DOHH2 (cell line): ENCODE results near the gene ATP13A2.
"Not testable (repeated sequence)": the region's sequence is repeated elsewhere in the genome, so short reads cannot be mapped to it uniquely, and the experiment has no call there.

Source experiments
- CTCF ChIP-seq: fragments of 200-600 bp; sonication (generic); IDR thresholded peaks from one replicate; pipeline ENCODE4 v1.5.1; 2014; ENCODE audit warnings: antibody characterized with exemption, mild to moderate bottlenecking, low read depth, low read length; ENCODE audit not compliant: poor library complexity, severe bottlenecking
- EZH2phosphoT487 ChIP-seq: fragments of 200-600 bp; sonication (generic); IDR thresholded peaks from 2 replicates; pipeline ENCODE4 v1.6.1; 2017; ENCODE audit warnings: borderline replicate concordance, mild to moderate bottlenecking, antibody characterized with exemption, low read length, moderate library complexity, mixed read lengths

GRCh38 chr1:16939386-16940180, 72.1 kb downstream of the ATP13A2 start:
- not testable (repeated sequence) for TF ChIP-seq CTCF, EZH2phosphoT487
